K562 (cell line): ENCODE data around the gene DTNBP1. TPM values are rescaled to one million over a fixed set of nuclear protein-coding genes. Genes with fewer than 3 reads are reported as not detected.

Experiments
- ATAC-seq: fragments of 200-7000 bp; cut with Tn5 transposase; 3 replicates; pipeline ENCODE4 v1.9.1; 2020; ENCODE audit warnings: moderate library complexity
- BruUV-seq: library from RNA; stranded (reverse); fragments of 400-500 nt; replicated peaks from 2 replicates; lab custom pipeline; 2021; lab: Mats Ljungman, UMichigan
- CTCF ChIA-PET: fragments of 300-600 bp; formaldehyde crosslinking; extraction: SDS; loops from one replicate; lab custom pipeline; 2021; ENCODE audit warnings: low intra/inter-chr PET ratio; lab: Yijun Ruan, JAX
- POLR2A ChIA-PET: fragments of 300-600, 350-650 bp; sonication (Branson Sonifier 250); formaldehyde crosslinking; extraction: SDS; loops from one replicate; lab custom pipeline; 2021; ENCODE audit warnings: antibody characterized with exemption, inconsistent platforms; lab: Yijun Ruan, JAX
- DNase-seq, 4 experiments: peaks; one replicate each; pipeline versions ENCODE4 v3.0.0 to v3.0.0-alpha.2; 2011 to 2018; ENCODE audit warnings: low spot score in 3 of 4, mixed read lengths in 3 of 4; ENCODE audit errors: extremely low read depth in 1 of 4
- FAIRE-seq: peaks from 2 replicates; lab custom pipeline; 2011; peaks lifted over from hg19 to GRCh38; lab: Jason Lieb, UNC
- H2AFZ ChIP-seq: 2 replicates; pipeline ENCODE4 v1.6.0; 2011; ENCODE audit warnings: low read depth, low read length, control low read depth, inconsistent platforms
- H3K27ac ChIP-seq: fragments of 200-600 bp; 3 replicates; pipeline ENCODE4 v1.8.0; 2011; ENCODE audit warnings: low read depth, mild to moderate bottlenecking, control low read depth, inconsistent platforms, low read length, moderate library complexity, mixed read lengths; ENCODE audit errors: extremely low read depth
- H3K27me3 ChIP-seq, 2 experiments: fragments of 300-600 bp in 1 of 2; 2 replicates in 1 of 2; 3 replicates in 1 of 2; pipeline versions ENCODE4 v1.6.0 to v1.8.0; 2011; ENCODE audit warnings: inconsistent platforms in 2 of 2, low read length in 2 of 2, mild to moderate bottlenecking in 1 of 2, mixed read lengths in 1 of 2, moderate library complexity in 1 of 2; ENCODE audit not compliant: control insufficient read depth in 2 of 2, insufficient read depth in 2 of 2
- H3K36me3 ChIP-seq: fragments of 300-600 bp; 3 replicates; pipeline ENCODE4 v1.8.0; 2011; ENCODE audit warnings: mild to moderate bottlenecking, low read length, inconsistent platforms; ENCODE audit not compliant: control insufficient read depth, insufficient read depth
- H3K4me1 ChIP-seq, 2 experiments: fragments of 200-600 bp in 1 of 2; replicated peaks in 1 of 2; 2 replicates in 1 of 2; 3 replicates in 1 of 2; pipeline versions ENCODE4 v1.5.1 to v1.8.0; 2011; ENCODE audit warnings: inconsistent platforms in 2 of 2, low read length in 2 of 2, mild to moderate bottlenecking in 1 of 2, mixed read lengths in 1 of 2, moderate library complexity in 1 of 2; ENCODE audit not compliant: control insufficient read depth in 2 of 2, insufficient read depth in 2 of 2
- H3K4me2 ChIP-seq: 2 replicates; pipeline ENCODE4 v1.6.1; 2011; ENCODE audit warnings: low read length, control low read depth, inconsistent platforms, mixed read lengths; ENCODE audit not compliant: insufficient read depth
- H3K4me3 ChIP-seq: fragments of 200-600 bp; sonication (generic), shearing (Covaris generic); 2 replicates; pipeline ENCODE4 v1.5.1; 2016; ENCODE audit warnings: control low read depth, inconsistent platforms
- H3K79me2 ChIP-seq: fragments of 200-600 bp; 3 replicates; pipeline ENCODE4 v1.8.0; 2011; ENCODE audit warnings: low read length, inconsistent platforms; ENCODE audit not compliant: control insufficient read depth, insufficient read depth
- H3K9ac ChIP-seq, 2 experiments: 2 replicates each; pipeline versions ENCODE4 v1.6.0 to v1.6.1; 2011; ENCODE audit warnings: low read depth in 2 of 2, low read length in 2 of 2, control low read depth in 1 of 2, inconsistent platforms in 1 of 2, mild to moderate bottlenecking in 1 of 2, mixed read lengths in 1 of 2; ENCODE audit not compliant: insufficient read depth in 1 of 2
- H3K9me1 ChIP-seq: one replicate; pipeline ENCODE4 v1.6.0; 2011; ENCODE audit warnings: inconsistent platforms, mild to moderate bottlenecking, low read length, moderate library complexity; ENCODE audit not compliant: control insufficient read depth, insufficient read depth
- H3K9me3 ChIP-seq: replicated peaks from 2 replicates; pipeline ENCODE4 v1.5.1; 2011; ENCODE audit warnings: low read depth, low read length, inconsistent platforms; ENCODE audit not compliant: control insufficient read depth, insufficient read depth
- H4K20me1 ChIP-seq: replicated peaks from 2 replicates; pipeline ENCODE4 v1.6.1; 2011; ENCODE audit warnings: low read length, inconsistent platforms, mixed read lengths; ENCODE audit not compliant: control insufficient read depth, insufficient read depth
- C11orf30 ChIP-seq: fragments of 450-650 bp; IDR thresholded peaks from 2 replicates; pipeline ENCODE4 v1.6.1; 2016; ENCODE audit warnings: low read depth, mild to moderate bottlenecking
- DLX4 ChIP-seq: fragments of 250-450 bp; sonication (Bioruptor Pico); IDR thresholded peaks from 2 replicates; pipeline ENCODE4 v1.6.1; 2021; ENCODE audit warnings: mild to moderate bottlenecking
- E2F8 ChIP-seq: fragments of 450-650 bp; IDR thresholded peaks from 2 replicates; pipeline ENCODE4 v1.7.1; 2018; ENCODE audit warnings: mild to moderate bottlenecking, low read depth; ENCODE audit not compliant: partially characterized antibody
- FOXO4 ChIP-seq: fragments of 450-650 bp; formaldehyde crosslinking; IDR thresholded peaks from 2 replicates; pipeline ENCODE4 v1.4.0; 2020; ENCODE audit warnings: mild to moderate bottlenecking, moderate library complexity
- MAFF ChIP-seq: IDR thresholded peaks from 2 replicates; pipeline ENCODE4 v1.6.1; 2012; ENCODE audit warnings: low read length, improper control_type of control experiment
- MAFG ChIP-seq: fragments of 450-650 bp; conservative IDR thresholded peaks from 2 replicates; pipeline ENCODE4 v1.6.1; 2016; ENCODE audit warnings: missing genetic modification characterization, missing compliant biosample characterization
- RBM22 ChIP-seq: fragments of 200-400 bp; formaldehyde crosslinking; IDR thresholded peaks from 2 replicates; pipeline ENCODE4 v1.6.1; 2018; ENCODE audit warnings: low read length, low read depth; ENCODE audit not compliant: poor library complexity, severe bottlenecking
- SREBF1 ChIP-seq: fragments of 150-350 bp; IDR thresholded peaks from 2 replicates; pipeline ENCODE4 v1.6.1; 2014; ENCODE audit warnings: antibody characterized with exemption, low read depth, low read length, borderline replicate concordance
- ZNF316 ChIP-seq: fragments of 450-650 bp; IDR thresholded peaks from 2 replicates; pipeline ENCODE4 v1.6.1; 2016
- ZNF561 ChIP-seq: fragments of 450-650 bp; formaldehyde crosslinking; conservative IDR thresholded peaks from 2 replicates; pipeline ENCODE4 v1.4.0; 2020; ENCODE audit warnings: mild to moderate bottlenecking, moderate library complexity
- ZNF695 ChIP-seq: fragments of 450-650 bp; formaldehyde crosslinking; IDR thresholded peaks from 2 replicates; pipeline ENCODE4 v1.4.0; 2020; ENCODE audit warnings: mild to moderate bottlenecking, moderate library complexity
- WGBS: fragments of 100-300 bp; shearing (Covaris generic); methylation state at CpG from one replicate; pipeline ENCODE4 v1.1.6; 2016; ENCODE audit warnings: low coverage, mixed read lengths; ENCODE audit not compliant: insufficient coverage; ENCODE audit errors: missing lambda C conversion rate; 5-methylcytosine and 5-hydroxymethylcytosine counted together
- in situ Hi-C: fragments of 300-500 bp; cut with MboI; formaldehyde crosslinking; loops from 4 replicates; pipeline ENCODE4 v1.15.0; 2018; ENCODE audit warnings: inconsistent platforms, mixed read lengths
- intact Hi-C: fragments of 100-400 bp; cut with micrococcal nuclease; formaldehyde crosslinking; loops from 2 replicates; pipeline ENCODE4 v1.14.2; 2022
- polyA plus RNA-seq, 8 experiments: library from polyadenylated mRNA; depleted of rRNA in 4 of 8; stranded (reverse) in 5 of 8; unstranded in 3 of 8; fragments of >200 nt; fragmentation: Nextera tagmentation in 2 of 8; fragmentation: Illumina TruSeq in 1 of 8; extraction: Ambion mirVana in 2 of 8; extraction: Trizol in 1 of 8; gene quantifications; 2 replicates each; pipeline versions ENCODE4 v1.2.1 to v1.2.3, GENCODE V29; 2011 to 2014; ENCODE audit warnings: inconsistent platforms in 1 of 8, missing spikeins in 1 of 8
- total RNA-seq, 7 experiments: library from RNA; depleted of rRNA in 6 of 7; stranded (reverse); fragments of >200 nt in 6 of 7; fragmentation: Illumina TruSeq in 2 of 7; extraction: Trizol in 2 of 7; gene quantifications; 2 replicates each; pipeline versions ENCODE4 v1.2.1 to v1.2.3, GENCODE V29; 2011 to 2021; ENCODE audit warnings: low replicate concordance in 1 of 7

The DTNBP1 gene
- total and polyA plus RNA-seq, 9 of the 15 experiments (the other 6 are each of a cell fraction or from before 2014, with no cell fraction given): 16.7 to 54.5 (median 21.4) TPM

GRCh38 chr6:15561447-15562199 is 101.2 kb downstream of the DTNBP1 start (continued):
- no peak for TF ChIP-seq E2F8
- no peak for TF ChIP-seq ZNF695 (CRISPR knock-in tag)
- no peak for TF ChIP-seq DLX4 (CRISPR knock-in tag)
- TF ChIP-seq, all 486 proteins: peak for 66

- no peak for DNase-seq
- no peak for TF ChIP-seq ZNF561
- TF ChIP-seq ZNF316: peak; percentile 75
- peak; percentile 43; the same call in 1 of the 2 replicates for TF ChIP-seq MAFG (tag)
- no peak for TF ChIP-seq RBM22
- peak; percentile 64; the same call in 1 of the 2 replicates for TF ChIP-seq C11orf30
- no peak for TF ChIP-seq SREBF1
- TF ChIP-seq MAFF: peak; percentile 19; the same call in 1 of the 2 replicates
- TF ChIP-seq FOXO4 (CRISPR knock-in tag): no peak
- Histone ChIP-seq H4K20me1 (no peaks in the 10 kb centered on the region), H3K9me1 (no peaks in the 10 kb centered on the region), H3K9ac (no peak overlapping the region), H3K36me3 (peaks cover 8% of the 10 kb centered on the region; the same call in 1 of the 3 replicates), H3K27ac (no peak overlapping the region), H3K27me3 (no peaks in the 10 kb centered on the region), H3K4me1 (peaks cover 8 to 9% of the 10 kb centered on the region in 2 experiments; a peak in 4 of 5 replicates), H3K9me3 (no peaks in the 10 kb centered on the region), H2AFZ (no peak overlapping the region), H3K79me2 (peaks cover 20% of the 10 kb centered on the region), H3K4me3 (no peak overlapping the region), H3K4me2 (no peak overlapping the region)
- ChIA-PET POLR2A (no interaction called here), CTCF (no interaction called here)
- no TSS peak for BruUV-seq
- no peak for ATAC-seq
- 90% methylated on average over 1 of the region's 1 CpG for WGBS
- FAIRE-seq: no peak
- intact Hi-C loops (no loop called here), in situ Hi-C loops (no loop called here)
Observed at GRCh38 chr6:15560713-15561112, 102.1 kb downstream of the DTNBP1 start.
